Mammary epithelial cell (primary cell): Measurements from ENCODE around the gene ANO1.

Experiments used
- EZH2 ChIP-seq: IDR thresholded peaks from 2 replicates; pipeline ENCODE4 v1.6.1; 2012; ENCODE audit warnings: low read length, inconsistent platforms, borderline replicate concordance
- TF ChIP-seq, protein P1 (sequence below), 2 donors: IDR thresholded peaks in 1 of 2; conservative IDR thresholded peaks in 1 of 2; 2 replicates each; pipeline ENCODE4 v1.5.1; 2011 to 2012; ENCODE audit warnings: inconsistent platforms in 2 of 2, low read length in 2 of 2, mild to moderate bottlenecking in 2 of 2, control low read depth in 1 of 2, low read depth in 1 of 2; ENCODE audit not compliant: insufficient read depth in 1 of 2; ENCODE audit errors: extremely low read depth in 1 of 2

GRCh38 chr11:70050243-70050642 lies 27.9 kb upstream of the ANO1 start:
- TF ChIP-seq, protein P1, sequence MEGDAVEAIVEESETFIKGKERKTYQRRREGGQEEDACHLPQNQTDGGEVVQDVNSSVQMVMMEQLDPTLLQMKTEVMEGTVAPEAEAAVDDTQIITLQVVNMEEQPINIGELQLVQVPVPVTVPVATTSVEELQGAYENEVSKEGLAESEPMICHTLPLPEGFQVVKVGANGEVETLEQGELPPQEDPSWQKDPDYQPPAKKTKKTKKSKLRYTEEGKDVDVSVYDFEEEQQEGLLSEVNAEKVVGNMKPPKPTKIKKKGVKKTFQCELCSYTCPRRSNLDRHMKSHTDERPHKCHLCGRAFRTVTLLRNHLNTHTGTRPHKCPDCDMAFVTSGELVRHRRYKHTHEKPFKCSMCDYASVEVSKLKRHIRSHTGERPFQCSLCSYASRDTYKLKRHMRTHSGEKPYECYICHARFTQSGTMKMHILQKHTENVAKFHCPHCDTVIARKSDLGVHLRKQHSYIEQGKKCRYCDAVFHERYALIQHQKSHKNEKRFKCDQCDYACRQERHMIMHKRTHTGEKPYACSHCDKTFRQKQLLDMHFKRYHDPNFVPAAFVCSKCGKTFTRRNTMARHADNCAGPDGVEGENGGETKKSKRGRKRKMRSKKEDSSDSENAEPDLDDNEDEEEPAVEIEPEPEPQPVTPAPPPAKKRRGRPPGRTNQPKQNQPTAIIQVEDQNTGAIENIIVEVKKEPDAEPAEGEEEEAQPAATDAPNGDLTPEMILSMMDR (conservative IDR thresholded peaks at IDR 0.05 in 1 of 2, IDR thresholded peaks at IDR 0.05 in 1 of 2; ENCODE audit: extremely low read depth in 1 of 2, insufficient read depth in 1 of 2, low read depth in 1 of 2, low read length in 2 of 2): no peak
- no peak for TF ChIP-seq EZH2
